ENCODE measurements around the gene ZNF212.

ZNF212 gene

DNA sequence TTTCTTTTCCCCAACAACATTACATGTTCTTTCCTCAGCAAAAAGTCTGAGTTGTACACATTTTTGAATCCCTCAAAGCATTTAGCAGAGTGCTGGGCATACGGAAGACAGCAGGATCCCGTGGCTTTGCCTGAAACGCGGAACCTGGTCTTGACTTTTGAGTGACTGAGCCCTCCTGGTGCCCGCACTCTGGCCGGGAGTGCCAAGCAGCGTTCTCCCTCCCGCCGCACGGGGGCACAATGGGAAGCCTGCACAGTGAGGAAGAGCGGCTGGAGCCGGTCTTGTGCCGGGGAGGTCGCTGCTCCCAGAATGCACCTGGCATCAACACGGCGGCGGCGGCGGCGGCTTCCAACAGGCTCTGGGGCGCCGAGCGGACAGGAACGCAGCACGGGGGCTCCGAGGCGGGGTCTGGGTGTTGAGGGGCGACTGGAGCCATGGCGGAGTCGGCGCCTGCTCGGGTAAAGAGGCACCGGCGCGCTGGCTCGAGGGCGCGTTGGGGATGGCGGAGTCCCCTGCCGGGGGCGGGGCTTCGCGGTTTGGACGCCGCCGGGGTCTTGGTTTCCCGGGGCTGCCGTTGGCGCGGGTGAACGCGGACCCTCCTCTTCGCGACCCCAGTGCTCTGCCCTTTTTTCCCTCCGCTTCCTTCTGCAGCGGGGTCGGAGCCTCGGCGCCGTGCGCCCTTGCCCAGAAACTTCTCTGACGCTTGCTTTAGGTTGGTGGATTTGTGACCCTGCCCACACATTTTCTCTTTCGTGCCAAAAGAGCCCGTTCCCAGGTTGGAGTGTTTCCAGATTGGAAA, at the start of gene ZNF212:
ZNF212 (plus strand) TSS at position 307 of the 799 bp plus-strand sequence; CDS start at position 435, 128 bp downstream.
- peak; percentile 75 for DNase-seq (ENCODE audit: low read depth)

DNA sequence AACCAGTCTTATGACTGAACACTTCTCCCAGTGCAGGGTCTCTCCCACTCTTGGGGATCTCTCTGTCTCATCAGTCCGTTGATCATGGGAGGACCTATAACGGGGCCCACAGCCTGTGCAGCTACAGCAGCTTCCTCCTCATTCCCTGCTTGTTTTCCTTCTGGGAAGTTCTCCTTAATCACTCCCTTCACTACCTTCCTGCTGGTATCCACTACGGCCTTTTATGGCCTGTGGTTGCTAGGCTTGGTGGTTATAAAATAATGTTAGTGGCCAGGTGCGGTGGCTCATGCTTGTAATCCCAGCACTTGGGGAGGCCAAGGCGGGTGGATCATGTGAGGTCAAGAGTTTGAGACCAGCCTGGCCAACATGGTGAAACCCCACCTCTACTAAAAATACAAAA, 47.6 kb upstream of the ZNF212 start:
- no peak for DNase-seq (ENCODE audit: low read depth)

- no peak for DNase-seq (ENCODE audit: low read depth)
Observed at GRCh38 chr7:149194799-149195179, 44.7 kb upstream of the ZNF212 start.

GRCh38 chr7:149195180-149196150, 44.0 kb upstream of the ZNF212 start, which contains the start of gene ZNF282:
Gene ZNF282, plus strand, starts transcription at chr7:149195546. Its CDS starts 44 bp downstream, at chr7:149195590.
- DNase-seq (ENCODE audit: low read depth) = peak; percentile 39

DNA sequence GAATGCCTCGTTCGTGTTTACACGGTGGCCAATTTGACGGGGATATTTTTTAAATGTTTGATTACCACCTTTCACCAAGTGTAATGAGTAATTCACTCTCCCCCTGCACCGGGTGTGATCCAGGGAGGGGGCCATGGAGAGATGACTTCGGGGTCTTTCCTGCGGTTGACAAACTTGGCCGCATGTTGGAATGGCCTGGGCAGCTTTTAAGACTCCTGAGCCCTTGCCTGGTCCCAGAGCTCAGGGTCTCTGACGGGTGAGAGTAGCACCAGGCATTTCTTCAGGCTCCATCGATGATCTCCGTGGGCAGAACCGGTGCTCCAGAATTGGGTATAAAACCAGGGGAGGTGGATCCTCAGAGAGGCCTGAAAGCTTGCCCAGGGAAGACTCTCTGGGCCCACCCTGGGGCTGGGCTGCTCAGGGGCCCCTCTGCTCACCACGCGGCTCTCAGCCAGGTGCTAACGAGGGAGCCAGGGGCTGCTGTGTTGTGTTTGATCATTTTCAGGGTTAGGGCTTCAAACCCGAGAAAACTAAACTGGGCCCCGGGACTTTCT, 43.2 kb upstream of the ZNF212 start:
- no peak for DNase-seq (ENCODE audit: low read depth)

GRCh38 chr7:149196705-149197171, 42.7 kb upstream of the ZNF212 start:
- no peak for DNase-seq (ENCODE audit: low read depth)

GRCh38 chr7:149197675-149198074, 41.8 kb upstream of the ZNF212 start:
- no peak for DNase-seq (ENCODE audit: low read depth)

GRCh38 chr7:149198161-149198816, 41.2 kb upstream of the ZNF212 start:
- no peak for DNase-seq (ENCODE audit: low read depth)

- DNase-seq (ENCODE audit: low read depth) = no peak
Observed at GRCh38 chr7:149199234-149199995, 40.0 kb upstream of the ZNF212 start.

GRCh38 chr7:149202831-149203231, 36.6 kb upstream of the ZNF212 start:
- DNase-seq (ENCODE audit: low read depth) = no peak

DNA sequence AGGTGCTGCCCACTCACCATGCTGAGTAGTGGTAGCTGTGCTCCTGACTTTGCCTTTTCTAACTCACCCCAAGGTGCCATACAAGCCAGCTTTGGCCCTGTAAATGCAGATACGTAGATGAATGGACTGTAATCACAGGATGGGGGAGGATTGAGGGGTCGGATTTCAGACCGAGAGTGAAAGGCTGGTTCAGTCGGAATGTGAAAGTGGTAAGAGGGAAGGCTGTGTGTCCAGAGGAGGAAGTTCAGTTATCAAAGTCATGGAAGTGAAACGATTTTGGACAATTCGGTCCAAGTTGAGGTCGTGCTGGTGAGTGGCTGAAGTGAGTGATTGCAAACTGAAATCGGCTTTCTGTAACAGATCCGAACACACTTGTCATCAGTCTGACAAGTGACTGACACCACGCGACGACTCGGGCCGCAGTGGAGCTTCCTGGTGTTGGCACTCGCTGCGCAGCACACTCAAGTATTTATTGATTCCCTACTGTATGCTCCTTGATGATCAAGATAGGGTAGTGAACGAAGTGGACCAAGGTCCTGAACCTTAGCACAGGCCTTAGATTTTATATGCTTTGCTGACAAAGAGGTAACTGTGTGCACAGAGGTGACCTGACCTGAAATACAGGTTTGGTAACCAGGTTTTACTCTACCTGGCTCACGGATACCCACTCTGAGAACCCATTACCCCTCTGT, 33.6 kb upstream of the ZNF212 start:
- DNase-seq (ENCODE audit: low read depth) = no peak

DNA sequence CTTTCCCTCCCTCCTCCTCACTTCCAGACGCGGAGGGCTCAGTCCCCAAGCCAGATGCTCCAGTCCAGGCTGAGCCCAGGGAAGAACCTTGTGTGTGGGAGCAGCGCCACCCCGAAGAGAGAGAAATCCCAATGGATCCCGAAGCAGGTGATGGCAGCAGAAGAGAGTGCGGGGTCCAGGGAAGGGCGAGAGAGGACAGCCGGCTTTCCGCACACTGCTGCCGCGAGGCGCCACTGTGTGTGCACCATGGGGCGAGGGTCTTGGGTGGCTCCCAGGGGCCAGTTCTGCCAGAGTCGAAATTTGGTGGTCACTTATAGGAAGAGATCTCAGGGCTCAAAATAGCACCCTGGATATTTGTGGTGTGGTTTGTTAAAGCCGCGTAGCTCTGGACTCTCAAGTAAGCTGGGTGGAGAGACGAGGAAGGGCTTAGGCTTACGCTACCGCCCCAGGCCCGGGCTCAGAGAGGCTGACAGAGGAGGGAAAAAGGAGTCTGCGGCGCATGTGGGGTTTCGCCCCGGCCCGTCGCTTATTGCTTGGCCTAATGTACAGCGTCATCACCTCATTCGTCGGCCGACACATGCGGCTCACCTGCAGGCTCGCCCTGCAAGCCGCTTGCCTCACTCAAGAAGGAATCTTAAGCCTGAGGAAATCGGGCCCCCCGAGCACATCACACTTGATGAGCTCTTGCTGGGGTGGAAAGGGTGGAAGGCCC, 32.0 kb upstream of the ZNF212 start:
- no peak for DNase-seq (ENCODE audit: low read depth)

DNA sequence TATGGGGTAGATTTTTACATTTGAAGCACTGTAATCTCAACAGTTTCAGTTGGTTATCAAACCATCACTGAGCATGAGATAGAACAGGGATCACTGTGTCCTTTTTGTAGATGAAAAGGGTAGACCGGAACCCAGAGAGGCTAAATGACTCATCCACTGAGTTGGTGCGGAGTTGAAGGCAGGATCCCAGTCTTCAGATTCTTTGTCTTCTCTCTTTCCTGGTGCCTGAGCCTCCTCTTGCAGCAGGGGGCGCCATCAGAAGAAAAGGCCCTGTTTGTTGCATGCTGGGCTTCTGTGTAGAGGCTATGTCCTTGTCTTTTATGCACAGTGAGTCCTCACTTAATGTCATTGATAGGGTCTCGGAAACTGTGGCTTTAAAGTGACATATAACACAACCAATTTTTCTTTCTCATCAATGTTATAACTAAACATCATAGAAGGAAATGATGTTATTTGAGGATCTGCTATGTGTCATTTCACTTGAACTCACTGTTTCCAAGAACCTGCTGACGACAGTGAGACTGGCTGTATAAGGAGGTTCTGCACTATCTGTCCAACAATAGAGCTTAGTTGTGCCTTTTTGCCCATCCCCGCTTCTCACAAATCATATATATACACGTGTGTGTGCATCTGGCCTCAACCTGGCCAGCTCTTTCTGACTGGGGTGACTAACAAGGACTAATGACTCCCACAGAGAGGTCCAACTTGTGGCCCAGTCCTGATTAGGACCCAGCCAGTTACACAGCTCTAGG, 29.8 kb upstream of the ZNF212 start:
- peak; percentile 51 for DNase-seq (ENCODE audit: low read depth)

GRCh38 chr7:149210551-149210950, 28.9 kb upstream of the ZNF212 start:
- no peak for DNase-seq (ENCODE audit: low read depth)

GRCh38 chr7:149214020-149214720, 25.3 kb upstream of the ZNF212 start:
- no peak for DNase-seq (ENCODE audit: low read depth)

DNA sequence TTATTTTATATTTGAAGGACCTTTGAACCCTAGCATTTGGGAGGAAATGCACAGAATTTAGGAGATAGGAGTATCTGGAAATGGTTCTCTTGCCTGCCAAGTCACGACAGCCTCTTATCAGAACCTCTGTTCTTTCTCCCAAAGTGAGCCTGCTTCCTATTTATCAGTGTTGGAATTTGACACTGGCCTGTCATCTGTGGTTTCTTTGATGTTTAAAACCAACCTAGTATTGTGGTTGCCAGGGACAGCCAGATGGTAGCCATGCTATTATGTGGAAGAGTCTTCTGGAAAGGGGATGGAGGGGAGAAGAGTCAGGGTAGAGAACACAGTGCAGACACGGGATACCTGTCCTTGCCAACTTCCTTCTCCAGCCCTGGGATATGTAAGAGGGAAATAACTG, 23.0 kb upstream of the ZNF212 start:
- DNase-seq (ENCODE audit: low read depth) = no peak

- no peak for DNase-seq (ENCODE audit: low read depth)
Observed at GRCh38 chr7:149217570-149217969, 21.9 kb upstream of the ZNF212 start.

Data from stimulated activated CD8-positive, alpha-beta memory T cell treated with anti-CD3 and anti-CD28 coated beads, Interleukin-15, amount 100 ng/mL, for 1 hour (primary cell).